ENCODE results near the gene EIF3B.

GRCh38 chr7:2393706-2394105 lies 39.1 kb downstream of the EIF3B start:
- TF ChIP-seq CTCF (IDR thresholded peaks at IDR 0.05; ENCODE audit: low read depth, low read length): no peak
- no peak for TF ChIP-seq EZH2phosphoT487 (IDR thresholded peaks at IDR 0.05; ENCODE audit: low read depth)
